BJ (cell line): Measurements from ENCODE around the gene PTGES. TPM values are rescaled to one million over a fixed set of nuclear protein-coding genes. Genes with fewer than 3 reads are reported as not detected.

Source experiments
- CTCF ChIA-PET: fragments of 350-600 bp; formaldehyde crosslinking; extraction: SDS; loops from one replicate; lab custom pipeline; 2021; ENCODE audit warnings: antibody characterized with exemption, inconsistent platforms; lab: Yijun Ruan, JAX
- POLR2A ChIA-PET: fragments of 300-600 bp; sonication (Branson Sonifier 250); formaldehyde crosslinking; extraction: SDS; loops from one replicate; lab custom pipeline; 2021; ENCODE audit warnings: antibody characterized with exemption; lab: Charles Lee
- DNase-seq: peaks from one replicate; pipeline ENCODE4 v3.0.0-alpha.2; 2011; ENCODE audit warnings: low read depth
- H3K27me3 ChIP-seq: 2 replicates; pipeline ENCODE4 v1.6.0; 2011; ENCODE audit warnings: low read length; ENCODE audit not compliant: control insufficient read depth, insufficient read depth
- H3K36me3 ChIP-seq: 2 replicates; pipeline ENCODE4 v1.5.1; 2011; ENCODE audit warnings: low read length; ENCODE audit not compliant: control insufficient read depth, insufficient read depth
- H3K4me3 ChIP-seq: 2 replicates; pipeline ENCODE4 v1.5.1; 2011; ENCODE audit warnings: low read depth, mild to moderate bottlenecking, control low read depth, low read length
- polyA plus RNA-seq: library from polyadenylated mRNA; depleted of rRNA; stranded (reverse); fragments of >200 nt; gene quantifications from 2 replicates; pipeline ENCODE4 v1.2.3, GENCODE V29; 2011
- TF ChIP-seq, protein P1 (sequence below): IDR thresholded peaks from 2 replicates; pipeline ENCODE4 v1.5.1; 2011; ENCODE audit warnings: low read depth, mild to moderate bottlenecking, control low read depth, inconsistent platforms, low read length, moderate library complexity; ENCODE audit not compliant: insufficient read depth

PTGES gene
- polyA plus RNA-seq, 1 experiment: 16.4 TPM

DNA sequence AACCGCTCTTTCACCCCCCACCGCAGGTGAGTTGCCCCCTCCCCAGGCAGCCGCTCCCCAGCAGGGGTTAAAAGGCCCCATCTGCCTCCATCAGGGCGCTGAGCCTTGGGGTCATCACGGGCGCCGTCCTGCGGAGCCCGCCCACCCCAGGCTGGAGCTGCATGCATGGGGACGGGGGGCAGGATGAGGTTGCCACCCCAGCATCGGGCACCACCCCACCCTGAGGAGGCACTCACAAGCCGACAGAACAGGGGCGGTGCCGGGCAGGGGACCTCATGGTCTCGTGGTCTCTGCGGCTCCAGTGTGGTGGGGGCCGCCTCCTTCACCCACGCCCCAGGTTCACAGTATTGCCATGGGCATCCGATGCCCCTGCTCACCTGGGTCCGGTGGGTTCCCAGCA, 16.5 kb downstream of the PTGES start:
- POLR2A ChIA-PET: no interaction called here
- H3K27me3 ChIP-seq: no peaks in the 10 kb centered on the region
- CTCF ChIA-PET: interaction anchor here (3.4 to 6.1 kb wide), 5 partner anchors 9 to 94 kb away, joined by 21 to 172 read pairs (median 59); partner anchors contain the start of gene ASB6
- DNase-seq: no peak
- H3K4me3 ChIP-seq: no peak overlapping the region
- TF ChIP-seq, protein P1, sequence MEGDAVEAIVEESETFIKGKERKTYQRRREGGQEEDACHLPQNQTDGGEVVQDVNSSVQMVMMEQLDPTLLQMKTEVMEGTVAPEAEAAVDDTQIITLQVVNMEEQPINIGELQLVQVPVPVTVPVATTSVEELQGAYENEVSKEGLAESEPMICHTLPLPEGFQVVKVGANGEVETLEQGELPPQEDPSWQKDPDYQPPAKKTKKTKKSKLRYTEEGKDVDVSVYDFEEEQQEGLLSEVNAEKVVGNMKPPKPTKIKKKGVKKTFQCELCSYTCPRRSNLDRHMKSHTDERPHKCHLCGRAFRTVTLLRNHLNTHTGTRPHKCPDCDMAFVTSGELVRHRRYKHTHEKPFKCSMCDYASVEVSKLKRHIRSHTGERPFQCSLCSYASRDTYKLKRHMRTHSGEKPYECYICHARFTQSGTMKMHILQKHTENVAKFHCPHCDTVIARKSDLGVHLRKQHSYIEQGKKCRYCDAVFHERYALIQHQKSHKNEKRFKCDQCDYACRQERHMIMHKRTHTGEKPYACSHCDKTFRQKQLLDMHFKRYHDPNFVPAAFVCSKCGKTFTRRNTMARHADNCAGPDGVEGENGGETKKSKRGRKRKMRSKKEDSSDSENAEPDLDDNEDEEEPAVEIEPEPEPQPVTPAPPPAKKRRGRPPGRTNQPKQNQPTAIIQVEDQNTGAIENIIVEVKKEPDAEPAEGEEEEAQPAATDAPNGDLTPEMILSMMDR: no peak
- no peaks in the 10 kb centered on the region; the same call in 1 of the 2 replicates for H3K36me3 ChIP-seq

DNA sequence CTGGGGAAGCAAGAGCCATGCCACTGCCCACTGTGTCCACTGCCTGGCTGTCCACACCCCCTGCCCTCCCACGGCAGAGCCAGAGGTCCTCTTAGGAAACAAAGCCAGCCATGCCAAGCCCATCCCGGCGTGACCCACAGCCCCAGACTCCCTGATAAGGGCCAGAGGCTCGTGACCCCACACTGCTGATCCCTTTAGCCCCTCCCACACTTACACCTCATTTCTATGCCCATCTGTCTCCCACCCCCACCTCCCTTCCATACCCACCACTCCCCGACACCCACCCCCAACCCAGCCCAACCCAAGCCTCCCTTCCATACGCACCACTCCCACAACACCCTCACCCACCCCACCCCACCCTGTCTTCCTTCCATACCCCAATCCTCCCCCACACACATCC, 17.3 kb downstream of the PTGES start:
- ChIA-PET POLR2A (no interaction called here), CTCF (interaction anchor here (1.3 to 6.1 kb wide), 6 partner anchors 8 to 93 kb away, joined by 3 to 172 read pairs (median 42); partner anchors contain the start of gene ASB6)
- Histone ChIP-seq H3K27me3 (no peaks in the 10 kb centered on the region), H3K4me3 (no peak overlapping the region), H3K36me3 (no peaks in the 10 kb centered on the region; the same call in 1 of the 2 replicates)
- TF ChIP-seq, protein P1: no peak
- DNase-seq: no peak

DNA sequence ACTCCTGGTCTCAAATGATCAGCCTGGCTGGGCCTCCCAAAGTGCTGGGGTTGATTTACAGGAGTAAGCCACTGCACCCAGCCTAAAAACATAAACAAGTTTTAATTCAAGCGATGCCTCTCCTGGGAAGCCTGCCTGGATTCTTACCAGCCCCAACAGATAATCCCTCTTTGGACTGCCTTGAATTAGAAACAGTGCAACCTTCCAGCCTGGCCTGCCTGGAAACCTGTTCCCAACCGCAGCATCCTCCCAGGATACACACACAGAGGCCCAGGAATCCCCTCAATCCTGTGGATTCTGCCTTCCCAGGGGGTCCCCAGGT, 19.2 kb downstream of the PTGES start:
- Histone ChIP-seq H3K36me3 (no peaks in the 10 kb centered on the region; the same call in 1 of the 2 replicates), H3K4me3 (no peak overlapping the region), H3K27me3 (no peaks in the 10 kb centered on the region)
- TF ChIP-seq, protein P1: no peak
- ChIA-PET CTCF (interaction anchor here (0.9 to 1.5 kb wide), 4 partner anchors 8 to 57 kb away, joined by 3 to 6 read pairs (median 3); no protein-coding TSS in a partner anchor), POLR2A (no interaction called here)
- no peak for DNase-seq

DNA sequence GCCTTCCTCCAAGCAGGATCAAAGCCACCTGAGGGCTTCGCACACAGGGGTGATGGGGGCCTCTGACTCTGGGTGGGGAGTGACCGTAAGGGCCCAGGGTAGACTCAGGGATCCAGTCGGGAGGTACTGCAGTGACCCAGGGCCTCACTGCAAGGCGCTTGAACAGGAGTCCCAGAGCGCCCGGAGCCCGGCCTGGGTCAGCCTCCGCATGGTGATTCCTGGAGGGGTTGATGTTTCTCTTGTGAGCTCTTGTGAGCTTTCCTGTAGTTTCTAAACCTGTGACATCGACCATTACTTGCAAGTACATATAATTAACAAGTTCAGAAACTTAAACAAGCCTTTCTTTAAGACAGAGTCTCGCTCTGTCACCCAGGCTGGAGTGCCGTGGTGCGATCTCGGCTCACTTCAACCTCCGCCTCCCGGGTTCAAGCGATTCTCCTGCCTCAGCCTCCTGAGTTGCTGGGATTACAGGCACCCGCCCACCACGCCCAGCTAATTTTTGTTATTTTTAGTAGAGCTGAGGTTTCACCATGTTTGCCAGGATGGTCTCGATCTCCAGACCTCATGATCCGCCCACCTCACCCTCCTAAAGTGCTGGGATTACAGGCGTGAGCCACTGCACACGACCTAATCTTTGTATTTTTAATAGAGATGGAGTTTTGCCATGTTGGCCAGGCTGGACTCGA, 19.8 kb downstream of the PTGES start:
- no peak for DNase-seq
- POLR2A ChIA-PET: no interaction called here
- TF ChIP-seq, protein P1: no peak
- H3K36me3 ChIP-seq: no peaks in the 10 kb centered on the region
- no peaks in the 10 kb centered on the region for H3K27me3 ChIP-seq
- H3K4me3 ChIP-seq: no peak overlapping the region
- CTCF ChIA-PET: no interaction called here

DNA sequence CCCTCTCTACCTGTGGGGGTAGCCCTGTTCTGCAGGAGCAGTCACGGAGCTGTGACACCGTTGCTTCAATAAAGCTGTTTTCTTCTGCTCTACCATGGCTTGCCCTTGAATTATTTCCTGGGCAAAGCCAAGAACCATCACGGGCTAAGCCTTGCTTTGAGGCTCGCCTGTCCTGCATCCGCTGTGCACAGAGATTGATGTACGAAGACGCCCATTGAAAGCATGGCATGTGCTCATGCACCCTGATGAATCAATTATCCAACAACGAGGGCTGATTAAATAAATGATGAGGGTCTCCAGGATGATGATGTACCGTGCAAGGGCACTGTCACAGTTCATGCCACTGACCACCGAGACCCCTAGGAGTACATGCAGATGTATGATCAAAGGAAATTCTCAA, 20.7 kb downstream of the PTGES start:
- TF ChIP-seq, protein P1: no peak
- Histone ChIP-seq H3K27me3 (no peaks in the 10 kb centered on the region), H3K4me3 (no peak overlapping the region), H3K36me3 (no peaks in the 10 kb centered on the region)
- ChIA-PET CTCF (no interaction called here), POLR2A (no interaction called here)
- DNase-seq: no peak
